GM10266 (cell line): ENCODE data around the gene ADGRF1.
"Not testable (repeated sequence)": the region's sequence is repeated elsewhere in the genome, so short reads cannot be mapped to it uniquely, and the experiment has no call there.

Source experiments
- DNase-seq: peaks from one replicate; pipeline ENCODE4 v3.0.0; 2012; ENCODE audit errors: extremely low spot score
- CTCF ChIP-seq: IDR thresholded peaks from 2 replicates; pipeline ENCODE4 v1.5.1; 2012; ENCODE audit warnings: mild to moderate bottlenecking, low read depth; ENCODE audit not compliant: control insufficient read depth, insufficient read depth; ENCODE audit errors: missing control alignments

Gene ADGRF1

GRCh38 chr6:47061309-47062300, 19.5 kb upstream of the ADGRF1 start:
- no peak for DNase-seq

GRCh38 chr6:47059216-47059885, 17.2 kb upstream of the ADGRF1 start:
- no peak for TF ChIP-seq CTCF
- no peak for DNase-seq

More at GRCh38 chr6:47061309-47062300, 19.5 kb upstream of the ADGRF1 start:
- TF ChIP-seq CTCF: no peak

- DNase-seq: no peak
- no peak for TF ChIP-seq CTCF
These were observed 15.9 kb upstream of the ADGRF1 start for GRCh38 chr6:47057830-47058540.

DNA sequence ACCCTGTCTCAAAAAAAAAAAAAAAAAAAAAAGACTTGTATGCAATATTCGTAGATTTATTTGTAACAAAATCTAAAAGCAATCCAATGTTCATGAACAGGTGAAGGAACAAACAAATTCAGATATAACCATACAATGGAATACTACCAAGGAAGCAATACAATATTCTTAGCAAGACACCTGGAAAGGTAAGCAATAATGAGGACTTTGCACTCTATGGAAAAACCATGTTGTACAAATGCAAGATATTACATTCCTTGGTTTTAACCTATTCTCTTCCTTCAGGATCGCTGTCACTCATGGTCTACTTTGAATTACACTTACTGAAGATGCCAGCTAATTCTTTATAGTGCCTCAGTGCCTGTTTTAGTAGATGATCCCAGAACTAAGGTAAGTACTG, 14.7 kb upstream of the ADGRF1 start:
- TF ChIP-seq CTCF: no peak
- DNase-seq: no peak

DNA sequence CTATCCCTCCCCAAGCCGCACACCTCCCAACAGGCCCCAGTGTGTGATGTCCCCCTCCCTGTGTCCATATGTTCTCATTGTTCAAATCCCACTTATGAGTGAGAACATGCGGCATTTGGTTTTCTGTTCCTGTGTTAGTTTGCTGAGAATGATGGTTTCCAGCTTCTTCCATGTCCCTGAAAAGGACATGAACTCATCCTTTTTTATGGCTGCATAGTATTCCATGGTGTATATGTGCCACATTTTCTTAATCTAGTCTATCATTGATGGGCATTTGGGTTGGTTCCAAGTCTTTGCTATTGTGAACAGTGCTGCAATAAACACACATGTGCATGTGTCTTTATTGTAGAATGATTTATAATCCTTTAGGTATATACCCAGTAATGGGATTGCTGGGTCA, 12.2 kb upstream of the ADGRF1 start:
- not testable (repeated sequence) for DNase-seq

GRCh38 chr6:47048638-47049037, 6.5 kb upstream of the ADGRF1 start:
- TF ChIP-seq CTCF: no peak
- no peak for DNase-seq
